ENCODE results near the gene PTGS1. TPM values are rescaled to one million over a fixed set of nuclear protein-coding genes. Genes with fewer than 3 reads are reported as not detected.

PTGS1 gene
- total RNA-seq, result 0.31 TPM

DNA sequence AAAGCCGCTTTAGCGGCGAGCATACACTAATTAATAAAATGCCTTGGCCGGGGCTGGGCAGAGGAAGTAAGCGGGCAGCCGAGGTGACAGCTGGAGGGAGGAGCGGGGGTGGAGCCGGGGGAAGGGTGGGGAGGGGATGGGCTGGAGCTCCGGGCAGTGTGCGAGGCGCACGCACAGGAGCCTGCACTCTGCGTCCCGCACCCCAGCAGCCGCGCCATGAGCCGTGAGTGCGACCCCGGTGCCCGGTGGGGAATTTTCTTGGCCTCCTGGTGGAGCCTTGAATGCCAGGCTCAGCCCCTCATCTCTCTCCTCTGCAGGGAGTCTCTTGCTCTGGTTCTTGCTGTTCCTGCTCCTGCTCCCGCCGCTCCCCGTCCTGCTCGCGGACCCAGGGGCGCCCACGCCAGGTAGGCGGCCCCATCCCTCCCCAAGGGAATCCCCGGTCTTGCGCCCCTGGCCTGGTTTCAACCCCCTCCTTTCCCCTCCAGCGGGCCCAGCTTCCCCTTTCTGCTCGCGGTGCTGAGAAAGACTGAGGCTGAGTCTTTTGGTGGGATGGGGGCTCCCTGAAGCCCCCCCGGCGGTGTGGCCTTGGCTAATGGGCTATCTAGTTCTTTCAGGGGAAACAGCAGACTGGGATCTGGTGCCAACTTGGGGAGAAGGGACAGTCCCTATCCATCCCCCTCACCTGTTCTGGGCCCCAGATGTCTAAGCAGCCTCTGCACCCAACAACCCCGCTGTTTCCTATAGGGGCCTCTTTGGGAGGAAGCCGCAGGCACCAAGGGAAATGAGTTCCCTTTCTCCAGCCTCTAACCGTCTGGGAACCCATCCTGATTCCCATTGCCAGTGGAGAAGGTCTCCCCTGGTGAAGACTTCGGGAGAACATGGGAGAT, at the start of gene PTGS1:
Gene PTGS1, plus strand, starts transcription at position 156 of the 887 bp plus-strand sequence. Its CDS starts 61 bp downstream, at position 217.

Small RNA genes within 50 kb of the gene (small RNA-seq; reads per million reads assigned to genes)
- not detected for gene AL162424.1 (ENCODE audit: low replicate concordance)

Other genes starting within 250 kb of the PTGS1 start
- gene NDUFA8, start 211.2 kb upstream of the PTGS1 start, total RNA-seq, result 27.5 TPM
- gene MORN5, start 211.1 kb upstream of the PTGS1 start, total RNA-seq, result not detected
- 32.2 TPM for gene LHX6, start 142.1 kb upstream of the PTGS1 start, total RNA-seq
- 18.8 TPM for gene RBM18, start 106.2 kb upstream of the PTGS1 start, total RNA-seq
- gene MRRF, start 106.1 kb upstream of the PTGS1 start, total RNA-seq, result 22.2 TPM
- not detected for gene OR1J1, start 106.9 kb downstream of the PTGS1 start, total RNA-seq
- gene OR1J2, start 139.8 kb downstream of the PTGS1 start, total RNA-seq, result not detected
- not detected for gene OR1J4, start 148.1 kb downstream of the PTGS1 start, total RNA-seq
- gene OR1N1, start 156.3 kb downstream of the PTGS1 start, total RNA-seq, result not detected
- gene OR1N2, start 182.1 kb downstream of the PTGS1 start, total RNA-seq, result not detected
- 0.31 TPM for gene OR1L8, start 212.4 kb downstream of the PTGS1 start, total RNA-seq
- not detected for gene OR1Q1, start 243.7 kb downstream of the PTGS1 start, total RNA-seq

Data from parietal lobe (tissue), 2 donors.